AG10803 (cell line): ENCODE data around the gene HERC6.

Source experiments
- DNase-seq: peaks from one replicate; pipeline ENCODE4 v3.0.0; 2010; ENCODE audit warnings: low read depth
- H3K4me3 ChIP-seq: 2 replicates; pipeline ENCODE4 v1.5.1; 2011; ENCODE audit warnings: mild to moderate bottlenecking, low read length, control low read depth
- CTCF ChIP-seq: conservative IDR thresholded peaks from 2 replicates; pipeline ENCODE4 v1.5.1; 2011; ENCODE audit warnings: mild to moderate bottlenecking, low read length, control low read depth, inconsistent platforms

Gene HERC6

GRCh38 chr4:88439161-88439760 is 60.6 kb downstream of the HERC6 start:
- no peak for DNase-seq

GRCh38 chr4:88440146-88440545 is 61.5 kb downstream of the HERC6 start:
- H3K4me3 ChIP-seq: no peak overlapping the region
- TF ChIP-seq CTCF: no peak
- no peak for DNase-seq

More at GRCh38 chr4:88439161-88439760, 60.6 kb downstream of the HERC6 start:
- TF ChIP-seq CTCF: no peak
- H3K4me3 ChIP-seq: no peak overlapping the region

- H3K4me3 ChIP-seq: no peak overlapping the region
- no peak for TF ChIP-seq CTCF
- no peak for DNase-seq
Observed at GRCh38 chr4:88441696-88442095, 63.0 kb downstream of the HERC6 start.

GRCh38 chr4:88442689-88443191 is 64.1 kb downstream of the HERC6 start:
- DNase-seq: no peak
- TF ChIP-seq CTCF: no peak
- H3K4me3 ChIP-seq: no peak overlapping the region

GRCh38 chr4:88443486-88443885 is 64.8 kb downstream of the HERC6 start:
- no peak for TF ChIP-seq CTCF
- no peak for DNase-seq
- H3K4me3 ChIP-seq: no peak overlapping the region

GRCh38 chr4:88445252-88445651 is 66.6 kb downstream of the HERC6 start:
- no peak for TF ChIP-seq CTCF
- H3K4me3 ChIP-seq: no peak overlapping the region
- no peak for DNase-seq

GRCh38 chr4:88446124-88446523 is 67.5 kb downstream of the HERC6 start:
- H3K4me3 ChIP-seq: no peak overlapping the region
- DNase-seq: peak; percentile 1
- no peak for TF ChIP-seq CTCF
